ENCODE measurements around the gene CCR7.

GRCh38 chr17:40612599-40613244 is 47.5 kb upstream of the CCR7 start:
- no peak for TF ChIP-seq CTCF (conservative IDR thresholded peaks at IDR 0.05)
- TF ChIP-seq ZFX (IDR thresholded peaks at IDR 0.05): no peak
